ENCODE measurements around the gene DLX3. TPM values are rescaled to one million over a fixed set of nuclear protein-coding genes. Genes with fewer than 3 reads are reported as not detected.

The DLX3 gene
- total RNA-seq, 4 donors from 2014 or later: 0.28 TPM; not detected in 3

GRCh38 chr17:49998836-49999511, 4.0 kb upstream of the DLX3 start:
- intact Hi-C loops (cut with DNase I; ENCODE audit: low total_unique reads): loop anchor here (5.0 kb wide), 2 partner anchors 117 to 137 kb away; no protein-coding TSS in a partner anchor
- no peak for DNase-seq
- TF ChIP-seq POLR2A (IDR thresholded peaks at IDR 0.05) (no peak), CTCF (IDR thresholded peaks at IDR 0.05) (no peak)

GRCh38 chr17:49997773-49998703, 3.0 kb upstream of the DLX3 start:
- H3K27me3 ChIP-seq: peaks cover 29 to 58% of the 10 kb centered on the region in 2 donors
- TF ChIP-seq CTCF (IDR thresholded peaks at IDR 0.05) (peak; percentile 80 to 94 (median 88)), POLR2A (IDR thresholded peaks at IDR 0.05) (no peak)
- H3K9me3 ChIP-seq: no peaks in the 10 kb centered on the region
- intact Hi-C loops (cut with DNase I; ENCODE audit: low total_unique reads): loop anchor here (5.0 kb wide), 2 partner anchors 116 to 136 kb away; no protein-coding TSS in a partner anchor
- no peaks in the 10 kb centered on the region for H3K36me3 ChIP-seq
- H3K4me3 ChIP-seq: no peak overlapping the region
- DNase-seq: peak; percentile 63 to 68
- no peak overlapping the region for H3K27ac ChIP-seq
- peaks cover 5 to 20% of the 10 kb centered on the region in 2 donors for H3K4me1 ChIP-seq

More at GRCh38 chr17:49998836-49999511, 4.0 kb upstream of the DLX3 start:
- Histone ChIP-seq H3K27ac (no peak overlapping the region), H3K27me3 (peaks cover 24 to 60% of the 10 kb centered on the region in 2 donors), H3K9me3 (no peaks in the 10 kb centered on the region), H3K4me3 (no peak overlapping the region), H3K4me1 (peaks cover 5 to 14% of the 10 kb centered on the region in 2 donors), H3K36me3 (no peaks in the 10 kb centered on the region)

GRCh38 chr17:49997301-49997650, 2.3 kb upstream of the DLX3 start:
- no peaks in the 10 kb centered on the region for H3K36me3 ChIP-seq
- no peak overlapping the region for H3K4me3 ChIP-seq
- no peaks in the 10 kb centered on the region for H3K9me3 ChIP-seq
- intact Hi-C loops (cut with DNase I; ENCODE audit: low total_unique reads): loop anchor here (5.0 kb wide), 2 partner anchors 115 to 135 kb away; no protein-coding TSS in a partner anchor
- H3K4me1 ChIP-seq: peaks cover 5 to 21% of the 10 kb centered on the region in 2 donors
- TF ChIP-seq POLR2A (IDR thresholded peaks at IDR 0.05) (no peak), CTCF (IDR thresholded peaks at IDR 0.05) (no peak)
- H3K27ac ChIP-seq: no peak overlapping the region
- DNase-seq: no peak
- H3K27me3 ChIP-seq: peaks cover 34 to 64% of the 10 kb centered on the region in 2 donors

GRCh38 chr17:49996495-49997300, 1.7 kb upstream of the DLX3 start:
- Histone ChIP-seq H3K27ac (no peak overlapping the region), H3K4me3 (peak overlapping the region in 1 of 2 donors; percentile 24), H3K36me3 (no peaks in the 10 kb centered on the region), H3K27me3 (peaks cover 34 to 69% of the 10 kb centered on the region in 2 donors), H3K4me1 (peaks cover 5 to 21% of the 10 kb centered on the region in 2 donors), H3K9me3 (no peaks in the 10 kb centered on the region)
- TF ChIP-seq CTCF (IDR thresholded peaks at IDR 0.05) (peak; percentile 94 to 98 (median 96)), POLR2A (IDR thresholded peaks at IDR 0.05) (no peak)
- DNase-seq: peak in 1 of 2 donors; percentile 62
- intact Hi-C loops (cut with DNase I; ENCODE audit: low total_unique reads): loop anchor here (5.0 kb wide), 2 partner anchors 114 to 134 kb away; no protein-coding TSS in a partner anchor

Measured in uterus (tissue), 4 donors.